Nucleus accumbens (tissue), 56 donors: ENCODE results near the gene REM1.
A peak's percentile ranks its signal among the peaks of the same experiment; 100 is the strongest.
"Not testable (repeated sequence)": the region's sequence is repeated elsewhere in the genome, so short reads cannot be mapped to it uniquely, and the experiment has no call there.

ENCODE experiments used
- DNase-seq, 56 donors: peaks; one replicate each; lab custom pipeline; 2025; lab: John Stamatoyannopoulos, UW

REM1 gene

GRCh38 chr20:31521267-31521666 lies 46.2 kb downstream of the REM1 start:
- DNase-seq: not testable (repeated sequence)

DNA sequence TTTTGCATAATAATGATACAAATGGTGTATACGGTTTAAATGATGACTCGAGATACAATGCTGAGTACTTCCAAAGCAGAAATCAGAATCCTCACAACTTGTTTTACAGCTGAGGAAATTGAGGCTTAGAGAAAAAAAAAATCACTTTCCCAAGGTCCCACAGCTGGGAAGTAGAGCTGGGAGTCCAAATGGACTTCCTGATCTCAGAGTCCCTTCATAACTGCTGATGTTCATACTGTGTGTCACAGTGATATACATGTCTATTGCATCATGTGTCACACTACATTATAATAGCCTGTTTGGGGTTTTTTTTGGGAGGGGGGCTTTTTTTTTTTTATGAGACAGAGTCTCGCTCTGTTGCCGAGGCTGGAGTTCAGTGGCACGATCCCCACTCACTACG lies 47.6 kb downstream of the REM1 start:
- DNase-seq: no peak

- peak in 9 of 56 donors; percentile 2 to 10 (median 9) for DNase-seq
Observed at GRCh38 chr20:31523361-31524283, 48.5 kb downstream of the REM1 start.

DNA sequence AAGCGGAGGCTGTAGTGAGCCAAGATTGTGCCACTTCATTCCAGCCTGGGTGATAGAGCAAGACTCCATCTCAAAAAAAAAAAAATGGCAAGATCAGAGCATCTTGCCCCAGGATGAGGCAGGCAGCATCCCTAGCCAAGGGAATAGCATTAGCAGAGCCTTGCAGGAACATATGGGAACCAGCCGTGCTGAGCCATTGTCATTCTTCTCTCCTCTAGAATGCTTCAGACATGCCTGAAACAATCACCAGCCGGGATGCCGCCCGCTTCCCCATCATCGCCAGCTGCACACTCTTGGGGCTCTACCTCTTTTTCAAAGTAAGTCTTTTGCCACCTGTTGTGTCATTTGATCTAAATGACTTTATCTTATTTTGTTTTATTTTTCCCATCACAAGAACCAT lies 52.2 kb downstream of the REM1 start:
- DNase-seq: peak in 2 of 56 donors; percentile 2 to 4
